ENCODE data around the gene CD40LG. TPM values are rescaled to one million over a fixed set of nuclear protein-coding genes. Genes with fewer than 3 reads are reported as not detected.

Gene CD40LG
- polyA plus RNA-seq, 1 donor (not counting 4 experiments of a cell fraction or from before 2014, with no cell fraction given): not detected

DNA sequence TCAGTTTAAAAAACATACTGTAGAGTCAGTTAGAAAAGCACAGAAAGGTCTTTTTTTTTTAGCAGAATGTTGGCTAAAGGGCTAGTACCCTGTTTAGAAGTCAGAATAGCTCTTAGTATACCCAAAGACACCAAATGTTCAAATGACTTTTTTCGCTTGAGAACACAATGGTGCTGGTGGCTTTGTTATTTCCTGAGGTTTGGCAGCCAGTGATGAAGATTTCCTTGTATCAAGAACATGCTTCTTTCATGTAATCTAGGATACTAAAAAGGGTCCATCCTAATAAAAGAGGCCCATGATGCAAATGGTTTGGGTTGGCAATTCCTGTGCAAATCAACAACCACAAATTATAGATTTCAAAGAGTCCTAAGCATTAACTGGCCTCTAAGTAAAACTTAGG, 21.1 kb upstream of the CD40LG start:
- H3K27me3 ChIP-seq (ENCODE audit: control insufficient read depth, extremely low read depth, insufficient read depth, low read length): peaks cover 3% of the 10 kb centered on the region
- H3K27ac ChIP-seq (ENCODE audit: control insufficient read depth, insufficient read depth, low read length): no peak overlapping the region
- H3K4me1 ChIP-seq (ENCODE audit: control insufficient read depth, extremely low read depth, insufficient read depth, low read length): no peaks in the 10 kb centered on the region
- H2AFZ ChIP-seq (ENCODE audit: control insufficient read depth, low read length): no peak overlapping the region
- FAIRE-seq: no peak
- no peak overlapping the region for H3K9ac ChIP-seq (ENCODE audit: control insufficient read depth, extremely low read depth, insufficient read depth, low read length)
- dilution Hi-C loops (cut with MboI; ENCODE audit: extremely low pct_ligation_motif_present, low sequenced_read_pairs): no loop called here
- H3K9me1 ChIP-seq (ENCODE audit: control insufficient read depth, extremely low read depth, insufficient read depth, low read length): no peaks in the 10 kb centered on the region
- no peak overlapping the region for H3K4me2 ChIP-seq (ENCODE audit: control insufficient read depth, extremely low read depth, insufficient read depth, low read depth, low read length)
- H4K20me1 ChIP-seq (ENCODE audit: control insufficient read depth, extremely low read depth, insufficient read depth, low read length): no peaks in the 10 kb centered on the region
- no peaks in the 10 kb centered on the region for H3K79me2 ChIP-seq (ENCODE audit: control insufficient read depth, insufficient read depth, low read length)
- H3K4me3 ChIP-seq (ENCODE audit: control insufficient read depth in 2 of 3, extremely low read depth in 1 of 3, insufficient read depth in 2 of 3, low read depth in 1 of 3, low read length in 3 of 3): no peak overlapping the region
- TF ChIP-seq, protein P1, sequence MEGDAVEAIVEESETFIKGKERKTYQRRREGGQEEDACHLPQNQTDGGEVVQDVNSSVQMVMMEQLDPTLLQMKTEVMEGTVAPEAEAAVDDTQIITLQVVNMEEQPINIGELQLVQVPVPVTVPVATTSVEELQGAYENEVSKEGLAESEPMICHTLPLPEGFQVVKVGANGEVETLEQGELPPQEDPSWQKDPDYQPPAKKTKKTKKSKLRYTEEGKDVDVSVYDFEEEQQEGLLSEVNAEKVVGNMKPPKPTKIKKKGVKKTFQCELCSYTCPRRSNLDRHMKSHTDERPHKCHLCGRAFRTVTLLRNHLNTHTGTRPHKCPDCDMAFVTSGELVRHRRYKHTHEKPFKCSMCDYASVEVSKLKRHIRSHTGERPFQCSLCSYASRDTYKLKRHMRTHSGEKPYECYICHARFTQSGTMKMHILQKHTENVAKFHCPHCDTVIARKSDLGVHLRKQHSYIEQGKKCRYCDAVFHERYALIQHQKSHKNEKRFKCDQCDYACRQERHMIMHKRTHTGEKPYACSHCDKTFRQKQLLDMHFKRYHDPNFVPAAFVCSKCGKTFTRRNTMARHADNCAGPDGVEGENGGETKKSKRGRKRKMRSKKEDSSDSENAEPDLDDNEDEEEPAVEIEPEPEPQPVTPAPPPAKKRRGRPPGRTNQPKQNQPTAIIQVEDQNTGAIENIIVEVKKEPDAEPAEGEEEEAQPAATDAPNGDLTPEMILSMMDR (optimal IDR thresholded peaks at IDR 0.05 in 1 of 3, IDR thresholded peaks at IDR 0.05 in 1 of 3, conservative IDR thresholded peaks at IDR 0.05 in 1 of 3; ENCODE audit: extremely low read depth in 1 of 3, insufficient read depth in 2 of 3, low read length in 3 of 3): no peak
- no peak for TF ChIP-seq EZH2 (IDR thresholded peaks at IDR 0.05; ENCODE audit: low read length)
- no peak for DNase-seq (ENCODE audit: low read depth, low spot score)
- no peaks in the 10 kb centered on the region for H3K36me3 ChIP-seq (ENCODE audit: control insufficient read depth in 2 of 2, extremely low read depth in 1 of 2, insufficient read depth in 2 of 2, low read length in 2 of 2)
- no peaks in the 10 kb centered on the region for H3K9me3 ChIP-seq (ENCODE audit: control insufficient read depth, low read depth, low read length)

DNA sequence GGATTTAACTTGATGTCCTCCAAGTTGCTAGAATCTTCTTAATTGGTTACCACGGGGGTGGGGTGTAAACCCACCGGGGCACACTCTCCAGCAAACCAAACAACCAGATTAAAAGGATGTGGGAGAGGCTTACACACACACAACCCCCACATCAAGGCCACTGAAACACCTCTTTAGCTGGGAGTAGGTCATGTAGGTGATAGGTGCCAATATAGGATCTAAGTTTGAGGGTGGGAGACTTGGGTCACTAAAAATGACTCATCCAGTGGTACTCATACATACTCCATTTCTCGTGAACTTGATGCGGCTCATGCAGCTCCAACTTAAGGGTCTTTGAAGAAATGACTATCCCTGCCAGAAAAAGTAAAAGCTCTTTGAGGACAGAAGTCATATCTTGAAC, 20.5 kb upstream of the CD40LG start:
- no peak for TF ChIP-seq EZH2 (IDR thresholded peaks at IDR 0.05; ENCODE audit: low read length)
- TF ChIP-seq, protein P1 (optimal IDR thresholded peaks at IDR 0.05 in 1 of 3, IDR thresholded peaks at IDR 0.05 in 1 of 3, conservative IDR thresholded peaks at IDR 0.05 in 1 of 3; ENCODE audit: extremely low read depth in 1 of 3, insufficient read depth in 2 of 3, low read length in 3 of 3): no peak
- dilution Hi-C loops (cut with MboI; ENCODE audit: extremely low pct_ligation_motif_present, low sequenced_read_pairs): no loop called here
- Histone ChIP-seq H3K27me3 (ENCODE audit: control insufficient read depth, extremely low read depth, insufficient read depth, low read length) (peaks cover 3% of the 10 kb centered on the region), H3K9me3 (ENCODE audit: control insufficient read depth, low read depth, low read length) (no peaks in the 10 kb centered on the region), H3K9ac (ENCODE audit: control insufficient read depth, extremely low read depth, insufficient read depth, low read length) (no peak overlapping the region), H3K4me1 (ENCODE audit: control insufficient read depth, extremely low read depth, insufficient read depth, low read length) (no peaks in the 10 kb centered on the region), H3K79me2 (ENCODE audit: control insufficient read depth, insufficient read depth, low read length) (no peaks in the 10 kb centered on the region), H2AFZ (ENCODE audit: control insufficient read depth, low read length) (no peak overlapping the region), H3K4me3 (ENCODE audit: control insufficient read depth in 2 of 3, extremely low read depth in 1 of 3, insufficient read depth in 2 of 3, low read depth in 1 of 3, low read length in 3 of 3) (no peak overlapping the region), H3K4me2 (ENCODE audit: control insufficient read depth, extremely low read depth, insufficient read depth, low read depth, low read length) (no peak overlapping the region), H3K27ac (ENCODE audit: control insufficient read depth, insufficient read depth, low read length) (no peak overlapping the region), H3K9me1 (ENCODE audit: control insufficient read depth, extremely low read depth, insufficient read depth, low read length) (no peaks in the 10 kb centered on the region), H3K36me3 (ENCODE audit: control insufficient read depth in 2 of 2, extremely low read depth in 1 of 2, insufficient read depth in 2 of 2, low read length in 2 of 2) (no peaks in the 10 kb centered on the region), H4K20me1 (ENCODE audit: control insufficient read depth, extremely low read depth, insufficient read depth, low read length) (no peaks in the 10 kb centered on the region)
- DNase-seq (ENCODE audit: low read depth, low spot score) (no peak), FAIRE-seq (no peak)

Data from keratinocyte (primary cell).